GM12892 (cell line): ENCODE data around the gene ADAMTS2.

ENCODE experiments used
- POLR2A ChIP-seq: IDR thresholded peaks from 2 replicates; pipeline ENCODE4 v1.6.1; 2011; ENCODE audit warnings: low read depth, low read length, control low read depth
- POLR2AphosphoS5 ChIP-seq: IDR thresholded peaks from 2 replicates; pipeline ENCODE4 v1.6.1; 2011; ENCODE audit warnings: low read depth, low read length, control low read depth
- TAF1 ChIP-seq: IDR thresholded peaks from 2 replicates; pipeline ENCODE4 v1.6.1; 2011; ENCODE audit warnings: low read depth, mild to moderate bottlenecking, control low read depth, low read length, borderline replicate concordance

DNA sequence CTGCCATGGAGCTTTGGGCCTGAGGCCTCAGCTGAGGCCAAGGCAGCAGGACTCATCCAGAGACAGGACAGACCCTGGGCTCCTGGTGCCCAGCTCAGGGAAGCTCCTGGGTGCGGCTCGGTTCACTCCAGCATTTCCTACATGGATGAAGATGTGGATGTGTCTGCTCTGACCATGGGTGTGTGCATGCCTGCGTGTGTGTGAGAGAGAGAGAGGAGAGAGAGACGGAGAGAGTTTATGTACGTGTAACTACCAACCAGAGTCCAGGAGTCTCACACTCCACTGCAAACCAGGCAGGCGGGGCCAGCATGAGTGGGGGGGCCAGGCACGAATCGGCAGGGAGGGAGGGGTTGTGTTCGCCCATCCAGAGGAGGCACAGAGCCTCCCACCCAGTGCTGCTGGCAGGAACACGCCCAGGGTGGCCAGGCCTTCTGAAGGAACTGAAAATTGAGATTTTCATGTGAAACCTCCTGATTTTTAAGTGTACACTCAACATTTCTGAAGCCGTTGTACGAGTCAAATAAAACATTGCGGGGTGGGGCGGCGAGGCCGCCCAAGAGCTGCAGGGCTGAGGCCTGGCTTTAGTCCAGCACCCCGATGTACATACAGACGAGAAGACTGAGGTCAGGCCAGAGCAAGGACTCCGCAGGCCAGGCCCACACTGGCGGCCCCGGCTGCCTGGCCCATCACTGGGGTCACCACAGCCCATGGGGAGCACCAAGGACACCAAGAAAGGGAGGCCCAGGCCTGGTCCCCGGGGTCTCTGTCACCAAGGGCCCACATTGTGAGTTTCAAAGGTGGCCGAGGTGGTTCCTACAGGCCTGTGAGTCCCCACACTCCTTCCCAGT is 88.7 kb downstream of the ADAMTS2 start:
- no peak for TF ChIP-seq POLR2A
- TF ChIP-seq TAF1, result no peak
- TF ChIP-seq POLR2AphosphoS5, result no peak
